Superior temporal gyrus (tissue), 1 donor: ENCODE results near the gene APOLD1.
"Not testable (repeated sequence)": the region's sequence is repeated elsewhere in the genome, so short reads cannot be mapped to it uniquely, and the experiment has no call there.

Source experiments
- DNase-seq: peaks from one replicate; pipeline ENCODE4 v3.0.0-alpha.2; 2016; ENCODE audit errors: extremely low spot score

APOLD1 gene

GRCh38 chr12:12807970-12808702 is 22.7 kb downstream of the APOLD1 start:
- no peak for DNase-seq

- no peak for DNase-seq
Measured at GRCh38 chr12:12810553-12811021, 25.1 kb downstream of the APOLD1 start.

GRCh38 chr12:12811343-12811742 is 25.9 kb downstream of the APOLD1 start:
- no peak for DNase-seq

- no peak for DNase-seq
Measured at GRCh38 chr12:12812174-12812573, 26.7 kb downstream of the APOLD1 start.

GRCh38 chr12:12812618-12813119 is 27.2 kb downstream of the APOLD1 start:
- DNase-seq: no peak

- peak; percentile 95 for DNase-seq
Measured at GRCh38 chr12:12813120-12814101, 28.0 kb downstream of the APOLD1 start, which contains the start of gene DDX47. DDX47 (plus strand) TSS chr12:12813346; CDS start chr12:12813368, 22 bp downstream.

- no peak for DNase-seq
Measured at GRCh38 chr12:12817616-12818015, 32.2 kb downstream of the APOLD1 start.

GRCh38 chr12:12818701-12819100 is 33.2 kb downstream of the APOLD1 start:
- DNase-seq: no peak

GRCh38 chr12:12819221-12819620 is 33.8 kb downstream of the APOLD1 start:
- DNase-seq: no peak

GRCh38 chr12:12819752-12820311 is 34.4 kb downstream of the APOLD1 start:
- no peak for DNase-seq

GRCh38 chr12:12820376-12820775 is 34.9 kb downstream of the APOLD1 start:
- not testable (repeated sequence) for DNase-seq

GRCh38 chr12:12821975-12822374 is 36.5 kb downstream of the APOLD1 start:
- no peak for DNase-seq

GRCh38 chr12:12822886-12823285 is 37.4 kb downstream of the APOLD1 start:
- no peak for DNase-seq

- DNase-seq: no peak
Measured at GRCh38 chr12:12823300-12823699, 37.8 kb downstream of the APOLD1 start.

- DNase-seq: no peak
Measured at GRCh38 chr12:12823811-12824210, 38.4 kb downstream of the APOLD1 start.

GRCh38 chr12:12835378-12836146 is 50.1 kb downstream of the APOLD1 start:
- DNase-seq: no peak

- DNase-seq: no peak
Measured at GRCh38 chr12:12836571-12836970, 51.1 kb downstream of the APOLD1 start.

GRCh38 chr12:12837025-12837812 is 51.8 kb downstream of the APOLD1 start:
- DNase-seq: peak; percentile 63

- DNase-seq: no peak
Measured at GRCh38 chr12:12837813-12838153, 52.3 kb downstream of the APOLD1 start.

- no peak for DNase-seq
Measured at GRCh38 chr12:12839003-12839395, 53.5 kb downstream of the APOLD1 start.
